BLaER1 treated with 17β-estradiol and CSF1 and Interleukin-3, amounts not matched to agents 10 nM and 100 nM (cell line): ENCODE results near the gene KRTAP10-2.

Experiments used
- H3K27ac ChIP-seq, 11 experiments: shearing (Covaris generic); formaldehyde crosslinking; 2 replicates each; pipeline ENCODE4 v1.8.1; 2022
- H3K27me3 ChIP-seq, 11 experiments: shearing (Covaris generic); formaldehyde crosslinking; 2 replicates each; pipeline ENCODE4 v1.8.1; 2022
- H3K36me3 ChIP-seq, 11 experiments: shearing (Covaris generic); formaldehyde crosslinking; 2 replicates each; pipeline ENCODE4 v1.8.1; 2022
- H3K4me1 ChIP-seq, 10 experiments: shearing (Covaris generic); formaldehyde crosslinking; 2 replicates each; pipeline ENCODE4 v1.8.1; 2022
- H3K4me2 ChIP-seq, 11 experiments: shearing (Covaris generic); formaldehyde crosslinking; 2 replicates each; pipeline ENCODE4 v1.8.1; 2022
- H3K4me3 ChIP-seq, 10 experiments: shearing (Covaris generic); formaldehyde crosslinking; 2 replicates each; pipeline ENCODE4 v1.8.1; 2022
- H3K9ac ChIP-seq, 11 experiments: shearing (Covaris generic); formaldehyde crosslinking; 2 replicates each; pipeline ENCODE4 v1.8.1; 2022
- H3K9me3 ChIP-seq, 11 experiments: shearing (Covaris generic); formaldehyde crosslinking; replicated peaks in 1 of 11; 2 replicates each; pipeline ENCODE4 v1.8.1; 2022
- H4K20me1 ChIP-seq, 11 experiments: shearing (Covaris generic); formaldehyde crosslinking; 2 replicates each; pipeline ENCODE4 v1.8.1; 2022
- Cebpa-rat ChIP-seq, 11 experiments: shearing (Covaris generic); IDR thresholded peaks; 2 replicates each; pipeline ENCODE4 v1.8.1; 2022

Gene KRTAP10-2

DNA sequence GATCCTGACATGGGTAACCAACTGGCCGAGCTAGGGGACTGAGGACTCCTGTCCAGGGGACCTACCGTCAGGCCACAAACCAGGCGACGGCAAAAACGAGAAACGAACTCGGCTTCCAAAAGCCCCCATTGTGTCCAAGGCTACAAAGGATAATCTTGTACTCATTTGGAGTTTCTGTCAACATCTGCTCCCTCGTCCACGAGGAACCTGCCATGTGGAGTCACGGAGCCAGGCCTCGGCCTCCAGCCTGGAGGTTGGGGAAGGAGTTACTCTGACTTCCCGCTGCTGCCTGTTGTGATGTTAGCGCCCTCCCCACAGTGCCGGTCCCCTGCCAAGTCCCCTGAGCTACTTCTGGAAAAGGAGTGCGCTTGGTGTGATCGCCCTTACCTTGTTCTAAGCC lies 18.6 kb downstream of the KRTAP10-2 start:
- no peak overlapping the region for H3K4me2 ChIP-seq
- H3K4me1 ChIP-seq = peaks cover 0 to 3% (median 0%) of the 10 kb centered on the region in 10 experiments; a peak in 1 of 20 replicates
- H3K27me3 ChIP-seq = no peaks in the 10 kb centered on the region
- TF ChIP-seq Cebpa-rat (IDR thresholded peaks at IDR 0.05) = no peak
- no peaks in the 10 kb centered on the region for H3K36me3 ChIP-seq
- no peak overlapping the region for H3K4me3 ChIP-seq
- H3K9me3 ChIP-seq = no peaks in the 10 kb centered on the region
- no peak overlapping the region for H3K9ac ChIP-seq
- H4K20me1 ChIP-seq = no peaks in the 10 kb centered on the region
- H3K27ac ChIP-seq = no peak overlapping the region

DNA sequence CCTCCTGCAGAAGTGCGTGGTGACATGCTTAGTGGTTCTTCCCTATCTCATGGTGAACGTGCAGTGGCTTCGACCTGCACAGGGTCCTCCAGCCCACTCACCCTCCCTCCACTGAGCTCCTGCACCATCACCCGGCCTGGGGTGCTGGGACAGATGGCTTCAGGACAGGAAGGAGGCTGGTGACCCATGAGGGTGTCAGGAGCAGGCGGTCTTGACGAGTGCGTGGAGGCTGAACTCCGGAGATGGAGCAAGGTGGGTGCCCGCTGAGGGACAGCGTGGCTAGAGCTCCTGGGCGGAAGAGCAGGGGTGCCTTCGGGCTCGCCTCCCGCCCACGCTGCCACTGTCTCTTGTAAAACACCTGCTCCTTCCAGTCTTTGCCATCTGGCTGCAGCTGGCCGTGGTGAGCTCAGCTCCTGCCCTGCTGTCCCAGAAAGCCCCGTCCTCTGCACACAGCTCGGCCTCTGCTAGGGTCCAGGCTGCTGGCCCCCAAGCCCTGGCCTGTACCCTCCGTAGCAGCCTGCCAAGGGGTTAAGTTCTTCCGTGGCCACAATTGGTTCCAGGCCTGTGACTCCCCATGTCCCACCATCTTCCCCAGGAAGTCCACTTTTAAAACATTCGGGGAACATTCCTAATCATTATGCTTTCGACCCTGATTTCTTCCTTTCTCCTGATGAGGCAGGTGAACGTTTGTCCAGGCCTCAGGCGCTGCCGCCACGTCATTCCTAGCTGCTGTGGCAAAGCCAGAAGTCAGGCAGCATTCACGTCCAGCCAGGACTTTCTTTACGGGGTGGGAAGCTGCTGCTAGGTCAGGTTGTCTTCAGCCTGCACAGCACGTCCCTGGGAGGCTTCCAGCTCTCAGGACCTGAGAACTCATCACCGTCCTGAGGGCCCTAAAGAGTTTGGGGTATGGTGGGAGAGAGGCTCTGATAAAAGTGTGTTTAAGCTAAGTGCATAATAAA lies 19.4 kb downstream of the KRTAP10-2 start:
- no peaks in the 10 kb centered on the region for H4K20me1 ChIP-seq
- no peaks in the 10 kb centered on the region for H3K9me3 ChIP-seq
- H3K4me1 ChIP-seq = peaks cover 0 to 3% (median 0%) of the 10 kb centered on the region in 10 experiments; a peak in 1 of 20 replicates
- no peak overlapping the region for H3K9ac ChIP-seq
- H3K27me3 ChIP-seq = no peaks in the 10 kb centered on the region
- no peak overlapping the region for H3K4me3 ChIP-seq
- no peak for TF ChIP-seq Cebpa-rat (IDR thresholded peaks at IDR 0.05)
- H3K27ac ChIP-seq = no peak overlapping the region
- no peaks in the 10 kb centered on the region for H3K36me3 ChIP-seq
- no peak overlapping the region for H3K4me2 ChIP-seq

DNA sequence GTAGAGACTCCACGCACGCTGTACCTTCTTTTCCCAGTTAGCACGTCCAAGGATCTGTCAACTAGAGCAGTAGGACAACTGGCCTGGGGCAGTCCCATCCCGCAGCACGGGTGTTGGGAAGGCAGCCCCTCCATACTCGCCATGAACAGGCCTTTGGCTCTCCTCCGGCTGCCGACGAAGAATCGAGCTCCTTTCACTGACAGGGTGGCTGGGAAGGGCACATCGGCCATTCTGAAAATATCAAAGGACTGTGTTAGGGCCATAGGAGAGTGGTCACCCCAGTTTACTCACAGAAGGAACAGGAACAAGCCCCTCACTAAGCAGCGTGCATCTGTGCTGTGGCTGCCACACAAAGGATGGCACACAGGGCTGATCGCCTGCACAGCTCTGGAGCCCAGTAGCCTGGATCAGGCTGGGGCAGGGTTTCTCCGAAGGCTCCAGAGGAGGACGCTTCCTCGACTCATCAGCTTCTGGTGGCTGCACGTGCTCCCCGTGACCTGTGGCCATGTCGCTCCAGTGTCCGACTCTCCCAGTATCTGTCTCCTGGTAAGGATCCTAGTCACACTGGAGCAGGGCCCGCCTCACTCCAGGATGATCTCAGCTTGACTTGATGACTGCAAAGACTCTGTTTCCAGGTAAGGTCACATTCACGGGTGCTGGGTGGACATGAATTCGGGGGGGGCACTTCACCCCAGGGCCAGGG lies 20.3 kb downstream of the KRTAP10-2 start:
- Histone ChIP-seq H4K20me1 (no peaks in the 10 kb centered on the region), H3K27ac (no peak overlapping the region), H3K4me2 (no peak overlapping the region), H3K9ac (no peak overlapping the region), H3K36me3 (no peaks in the 10 kb centered on the region), H3K4me3 (no peak overlapping the region), H3K9me3 (no peaks in the 10 kb centered on the region), H3K4me1 (peaks cover 0 to 3% (median 0%) of the 10 kb centered on the region in 10 experiments; a peak in 1 of 20 replicates), H3K27me3 (no peaks in the 10 kb centered on the region)
- TF ChIP-seq Cebpa-rat (IDR thresholded peaks at IDR 0.05) = no peak

DNA sequence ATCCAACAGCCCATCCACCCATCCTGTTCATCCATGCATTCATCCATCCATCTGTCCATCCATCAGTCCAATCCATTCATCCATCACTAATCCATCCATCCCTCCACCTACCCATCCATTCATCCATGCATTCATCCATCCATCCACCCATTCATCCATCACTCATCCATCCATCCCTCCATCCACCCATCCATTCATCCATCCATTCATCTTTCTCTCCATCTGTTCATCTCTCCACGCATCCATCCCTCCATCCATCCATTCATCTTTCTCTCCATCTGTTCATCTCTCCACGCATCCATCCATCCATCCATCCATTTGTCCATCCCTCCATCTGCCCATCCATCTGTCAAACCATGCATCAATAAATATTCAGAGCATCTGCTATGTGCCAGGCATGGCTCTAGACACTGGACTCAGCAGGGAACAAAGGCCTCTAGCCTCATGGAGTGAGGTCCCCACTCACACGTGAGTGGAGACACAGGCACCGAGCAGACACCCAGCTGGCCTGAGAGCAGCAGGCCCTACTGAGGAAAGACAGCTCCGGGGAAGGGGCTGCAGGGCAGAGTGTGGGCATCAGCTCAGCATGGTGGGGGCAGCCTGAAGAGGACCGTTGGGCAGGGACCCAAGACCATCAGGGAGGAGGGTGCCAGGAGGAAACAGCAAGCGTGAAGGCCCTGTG lies 20.9 kb downstream of the KRTAP10-2 start:
- Histone ChIP-seq H3K9ac (no peak overlapping the region), H3K27me3 (no peaks in the 10 kb centered on the region), H3K27ac (no peak overlapping the region), H3K4me3 (no peak overlapping the region), H3K4me2 (no peak overlapping the region), H4K20me1 (no peaks in the 10 kb centered on the region), H3K9me3 (peaks cover 0 to 5% (median 2%) of the 10 kb centered on the region in 11 experiments; a peak in 12 of 22 replicates), H3K36me3 (no peaks in the 10 kb centered on the region), H3K4me1 (peaks cover 0 to 3% (median 0%) of the 10 kb centered on the region in 10 experiments; a peak in 1 of 20 replicates)
- no peak for TF ChIP-seq Cebpa-rat (IDR thresholded peaks at IDR 0.05)

DNA sequence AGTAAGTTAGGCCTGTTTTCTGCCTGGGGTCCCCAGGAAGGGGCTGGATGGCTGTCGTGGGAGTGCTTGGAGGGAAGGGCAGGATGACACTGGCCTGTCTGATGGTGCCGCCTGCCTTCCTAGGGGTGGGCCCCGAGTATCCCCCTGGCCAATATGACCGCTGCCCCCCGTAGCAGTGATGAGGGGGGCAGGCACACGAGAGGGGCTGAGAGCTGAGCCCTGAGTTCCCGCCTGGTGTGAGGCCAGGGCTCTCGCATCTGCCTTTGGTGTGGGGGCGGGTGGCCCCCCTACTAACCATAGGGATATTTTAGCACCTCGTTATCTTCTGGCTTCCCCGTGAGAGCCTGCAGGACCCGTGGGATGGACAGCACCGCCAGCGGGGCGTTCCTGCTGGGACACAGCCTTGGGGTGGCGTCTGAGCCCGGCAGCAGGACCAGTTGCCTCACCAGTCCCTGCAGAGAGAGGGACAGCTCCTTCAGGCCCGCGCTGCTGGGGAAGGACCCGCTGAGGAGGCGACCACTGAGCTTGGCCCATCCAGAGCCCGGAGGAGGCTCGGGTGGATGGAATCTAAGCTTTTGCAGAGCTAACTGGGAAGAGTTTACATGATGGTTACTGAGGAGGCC lies 21.7 kb downstream of the KRTAP10-2 start:
- H3K36me3 ChIP-seq = no peaks in the 10 kb centered on the region
- no peaks in the 10 kb centered on the region for H3K27me3 ChIP-seq
- no peak overlapping the region for H3K9ac ChIP-seq
- H3K4me3 ChIP-seq = no peak overlapping the region
- peaks cover 5 to 12% (median 9%) of the 10 kb centered on the region in 11 experiments; a peak in 21 of 22 replicates for H3K9me3 ChIP-seq
- no peak overlapping the region for H3K27ac ChIP-seq
- H3K4me1 ChIP-seq = peaks cover 0 to 3% (median 0%) of the 10 kb centered on the region in 10 experiments; a peak in 1 of 20 replicates
- no peaks in the 10 kb centered on the region for H4K20me1 ChIP-seq
- no peak overlapping the region for H3K4me2 ChIP-seq
- TF ChIP-seq Cebpa-rat (IDR thresholded peaks at IDR 0.05) = no peak

DNA sequence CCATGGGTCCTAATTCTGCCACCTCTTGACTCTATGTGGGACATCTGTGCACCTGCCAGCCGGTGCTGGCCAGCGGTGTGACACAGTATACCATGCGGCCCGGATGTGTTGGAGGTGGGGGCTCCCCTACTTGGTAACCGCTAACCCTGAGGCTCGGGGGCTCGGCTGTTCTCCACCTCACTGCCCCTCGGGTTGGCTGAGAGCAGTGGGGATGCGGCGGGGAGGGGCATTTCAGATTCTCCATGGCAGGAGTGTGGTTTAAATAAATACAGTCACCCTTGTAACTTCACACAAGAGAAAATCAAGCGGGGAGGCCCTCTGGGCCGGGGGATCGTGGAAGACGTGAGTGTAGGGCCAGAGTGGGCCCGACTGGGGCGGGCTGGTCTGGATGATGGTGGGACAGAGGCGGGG lies 22.3 kb downstream of the KRTAP10-2 start:
- Histone ChIP-seq H3K9ac (no peak overlapping the region), H3K4me1 (no peaks in the 10 kb centered on the region), H3K9me3 (peaks cover 11 to 18% (median 15%) of the 10 kb centered on the region in 11 experiments; a peak in 21 of 22 replicates), H3K4me2 (no peak overlapping the region), H3K27ac (no peak overlapping the region), H3K4me3 (no peak overlapping the region), H3K36me3 (no peaks in the 10 kb centered on the region), H4K20me1 (no peaks in the 10 kb centered on the region), H3K27me3 (no peaks in the 10 kb centered on the region)
- no peak for TF ChIP-seq Cebpa-rat (IDR thresholded peaks at IDR 0.05)

DNA sequence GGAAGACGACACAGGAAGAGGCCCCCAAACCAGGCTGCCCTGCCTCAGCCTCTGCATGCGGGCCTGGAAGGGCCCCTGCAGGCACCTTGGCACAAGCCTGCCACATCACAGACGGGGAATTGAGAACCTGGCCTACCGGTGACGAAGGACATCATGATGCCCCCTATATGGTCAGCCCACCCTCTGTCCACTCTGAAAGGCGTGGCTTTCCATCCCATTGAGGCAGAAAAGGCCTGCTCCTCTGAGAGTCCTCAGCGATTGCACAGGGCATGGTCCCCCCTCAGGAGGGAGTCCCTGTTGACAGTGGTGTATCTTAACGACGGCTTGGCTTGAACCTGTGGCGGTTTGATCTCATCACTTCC lies 22.7 kb downstream of the KRTAP10-2 start:
- H3K4me2 ChIP-seq = no peak overlapping the region
- no peaks in the 10 kb centered on the region for H3K36me3 ChIP-seq
- H3K4me1 ChIP-seq = no peaks in the 10 kb centered on the region
- no peak overlapping the region for H3K4me3 ChIP-seq
- H3K9ac ChIP-seq = no peak overlapping the region
- peaks cover 13 to 22% (median 19%) of the 10 kb centered on the region in 11 experiments; a peak in 21 of 22 replicates for H3K9me3 ChIP-seq
- no peaks in the 10 kb centered on the region for H3K27me3 ChIP-seq
- TF ChIP-seq Cebpa-rat (IDR thresholded peaks at IDR 0.05) = no peak
- H3K27ac ChIP-seq = no peak overlapping the region
- H4K20me1 ChIP-seq = no peaks in the 10 kb centered on the region

DNA sequence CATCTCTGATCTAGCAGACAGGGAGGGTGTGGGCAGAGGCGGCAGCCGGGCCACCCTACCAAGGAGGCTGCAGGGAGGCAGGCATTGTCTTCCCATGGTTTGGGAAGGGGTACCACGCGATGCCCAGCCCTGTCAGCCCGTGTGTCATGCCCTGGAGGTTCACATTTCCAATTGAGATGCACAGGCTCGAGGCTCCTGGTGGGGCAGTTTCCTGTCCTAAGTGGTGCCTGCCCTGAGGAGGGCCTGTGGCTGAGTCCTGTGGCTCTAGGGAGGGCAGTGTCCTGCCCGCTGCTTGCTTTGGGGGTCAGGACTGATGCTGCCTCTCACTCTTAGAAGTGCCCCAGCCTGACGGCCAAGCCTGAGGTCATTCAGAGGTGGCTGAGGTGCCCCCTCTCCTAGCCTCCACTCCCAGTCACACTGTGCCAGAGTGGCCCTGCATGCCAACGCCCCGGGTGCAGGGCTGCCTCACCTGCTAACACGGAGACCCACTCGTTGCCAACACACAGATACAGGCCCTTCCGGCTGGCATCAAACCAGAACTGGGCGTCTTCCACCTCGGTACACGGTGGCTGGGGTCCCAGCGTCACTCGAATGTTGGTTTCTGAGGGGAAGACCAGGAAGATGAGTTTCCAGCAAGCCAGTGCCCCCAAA lies 23.2 kb downstream of the KRTAP10-2 start:
- Histone ChIP-seq H3K9me3 (peaks cover 13 to 27% (median 24%) of the 10 kb centered on the region in 11 experiments; a peak in 21 of 22 replicates), H3K4me2 (no peak overlapping the region), H3K36me3 (no peaks in the 10 kb centered on the region), H3K27ac (no peak overlapping the region), H4K20me1 (no peaks in the 10 kb centered on the region), H3K27me3 (no peaks in the 10 kb centered on the region), H3K4me3 (no peak overlapping the region), H3K4me1 (no peaks in the 10 kb centered on the region), H3K9ac (no peak overlapping the region)
- TF ChIP-seq Cebpa-rat (IDR thresholded peaks at IDR 0.05) = no peak
